Measurements from ENCODE around the gene FBXO8.
"Not testable (repeated sequence)": the region's sequence is repeated elsewhere in the genome, so short reads cannot be mapped to it uniquely, and the experiment has no call there.

FBXO8 gene

GRCh38 chr4:174282836-174283506 is 496 bp downstream of the FBXO8 start:
- DNase-seq (ENCODE audit: low read depth in 3 of 3) = peak; percentile 40 to 65 (median 50)

DNA sequence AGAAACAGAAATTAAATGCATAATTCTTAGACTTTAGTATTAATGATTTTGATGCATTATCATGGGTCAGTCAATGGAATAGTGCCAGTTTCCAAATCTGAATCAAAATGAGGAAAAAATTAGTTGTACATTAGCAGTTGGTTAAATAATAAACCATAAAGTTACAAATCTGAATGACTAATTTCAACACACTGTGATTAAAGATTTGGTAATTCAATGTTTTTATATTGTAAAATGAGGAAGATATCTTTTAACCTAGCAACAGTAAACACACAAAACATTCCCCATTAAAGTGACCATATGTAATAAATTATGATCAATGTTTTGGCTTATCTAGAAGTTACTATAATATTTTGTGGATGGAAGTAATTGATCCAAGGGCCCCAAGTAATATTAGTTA is 1.6 kb downstream of the FBXO8 start:
- no peak for DNase-seq (ENCODE audit: low read depth in 3 of 3)

DNA sequence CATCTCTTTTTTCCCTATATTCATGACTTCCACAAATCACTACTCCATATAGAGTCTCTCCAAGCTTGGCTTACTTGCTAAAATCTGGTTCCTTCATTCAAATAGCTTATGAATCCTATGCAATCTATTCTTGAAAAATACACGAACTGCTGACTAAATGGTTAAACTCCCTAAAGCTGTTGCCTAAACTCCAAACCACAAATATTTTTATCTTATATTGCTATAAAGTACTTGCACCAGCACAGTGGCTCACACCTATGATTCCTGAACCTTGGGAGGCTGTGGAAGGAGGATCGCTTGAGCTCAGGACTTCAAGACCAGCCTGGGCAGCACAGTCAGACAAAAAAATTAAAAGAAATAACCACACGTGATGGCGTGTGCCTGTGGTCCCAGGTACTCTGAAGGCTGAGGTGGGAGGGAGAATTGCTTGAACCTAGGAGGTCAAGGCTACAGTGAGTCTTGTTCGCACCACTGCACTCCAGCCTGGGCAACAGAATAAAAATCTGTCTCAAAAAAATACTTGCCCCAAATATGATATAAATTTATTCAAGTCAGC is 2.2 kb downstream of the FBXO8 start:
- no peak for DNase-seq (ENCODE audit: low read depth in 3 of 3)

DNA sequence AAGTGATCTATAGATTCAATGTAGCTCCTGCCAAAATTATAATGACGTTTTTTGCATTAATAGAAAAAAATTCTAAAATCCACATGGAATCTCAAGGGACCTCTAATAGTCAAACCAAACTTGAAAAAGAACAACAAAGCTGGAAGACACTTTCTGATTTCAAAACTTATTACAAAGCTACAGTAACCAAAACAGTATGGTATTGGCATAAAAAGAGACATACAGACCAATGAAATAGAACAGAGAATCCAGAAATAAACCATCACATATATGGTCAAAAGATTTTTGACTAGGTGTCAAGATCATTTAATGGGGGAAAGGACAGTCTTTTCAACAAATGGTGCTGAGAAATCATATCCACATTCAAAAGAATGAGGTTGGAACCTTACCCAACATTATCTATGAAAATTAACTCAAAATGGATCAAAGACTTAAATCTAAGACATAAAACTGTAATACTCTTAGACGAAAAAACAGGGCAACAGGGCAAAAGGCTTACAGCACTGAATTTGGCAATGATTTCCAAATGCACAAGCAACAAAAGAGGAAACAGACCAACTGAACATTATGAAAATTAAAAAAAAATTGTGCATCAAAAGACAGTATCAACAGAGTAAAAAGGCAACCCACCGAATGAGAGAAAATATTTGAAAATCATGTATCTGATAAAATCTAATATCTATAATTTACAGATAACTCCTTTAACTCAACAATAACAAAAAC is 3.9 kb downstream of the FBXO8 start:
- DNase-seq (ENCODE audit: low read depth in 3 of 3) = no peak

DNA sequence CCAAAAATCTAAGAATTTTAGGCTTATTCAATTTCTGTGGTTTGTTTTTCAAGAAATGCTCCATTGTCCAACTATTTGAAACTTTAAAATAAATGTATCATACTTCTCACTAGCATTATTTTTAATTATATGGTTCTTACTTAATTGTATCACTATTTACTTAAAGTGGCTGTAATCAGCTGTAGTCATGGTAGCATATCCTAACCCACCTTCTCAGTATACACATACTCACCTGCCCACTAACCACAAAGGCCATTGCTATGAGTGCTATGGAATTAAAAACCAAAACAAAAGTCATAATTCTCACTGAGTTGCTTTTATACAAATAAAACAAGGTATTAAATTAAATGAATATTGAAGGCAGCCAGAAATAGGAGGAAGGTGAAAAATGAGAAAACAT is 5.0 kb downstream of the FBXO8 start:
- no peak for DNase-seq (ENCODE audit: low read depth in 3 of 3)

- no peak for DNase-seq (ENCODE audit: low read depth in 3 of 3)
Observed at GRCh38 chr4:174277433-174277832, 6.0 kb downstream of the FBXO8 start.

GRCh38 chr4:174275101-174275500 is 8.4 kb downstream of the FBXO8 start:
- no peak for DNase-seq (ENCODE audit: low read depth in 3 of 3)

GRCh38 chr4:174274436-174274835 is 9.0 kb downstream of the FBXO8 start:
- no peak for DNase-seq (ENCODE audit: low read depth in 3 of 3)

DNA sequence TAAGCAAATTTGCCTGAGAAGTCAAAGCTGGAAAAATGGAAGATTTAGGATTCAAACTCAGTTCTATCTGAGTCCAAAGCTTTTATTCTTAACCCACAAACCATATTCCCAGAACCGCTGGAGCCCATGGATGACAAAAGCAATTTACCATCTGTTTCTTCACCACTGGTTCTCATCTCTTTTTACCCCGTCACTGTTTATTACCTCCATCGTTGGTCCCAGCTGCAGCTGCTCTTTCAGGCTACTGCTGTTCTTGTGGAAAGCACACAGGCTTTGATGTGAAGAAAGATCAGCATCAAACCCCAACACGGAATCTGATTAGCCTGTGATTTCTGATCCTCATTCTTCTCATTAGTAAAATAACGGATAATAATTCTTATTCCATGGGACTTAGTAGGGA is 9.5 kb downstream of the FBXO8 start:
- DNase-seq (ENCODE audit: low read depth in 3 of 3) = no peak

GRCh38 chr4:174266416-174266815 is 17.1 kb downstream of the FBXO8 start:
- no peak for DNase-seq (ENCODE audit: low read depth in 3 of 3)

DNA sequence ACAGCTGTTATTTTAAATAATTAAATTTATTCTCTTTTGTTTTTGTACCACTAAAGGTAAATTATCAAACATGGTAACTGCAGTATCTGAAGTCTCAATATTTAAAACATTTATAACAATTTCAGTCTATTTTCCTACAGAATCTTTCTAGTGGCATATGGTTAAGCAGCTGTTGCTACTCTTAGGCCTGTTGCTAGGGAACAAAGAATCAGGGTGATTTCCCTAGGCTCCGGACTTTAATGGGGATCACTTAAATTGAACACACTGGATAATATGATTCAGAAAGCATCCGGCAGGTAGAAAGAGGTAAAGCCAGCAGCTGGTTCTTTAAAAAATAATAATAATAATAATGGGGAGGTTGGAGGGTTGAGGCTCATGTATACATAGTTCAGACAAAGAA is 17.6 kb downstream of the FBXO8 start:
- DNase-seq (ENCODE audit: low read depth in 3 of 3) = no peak

DNA sequence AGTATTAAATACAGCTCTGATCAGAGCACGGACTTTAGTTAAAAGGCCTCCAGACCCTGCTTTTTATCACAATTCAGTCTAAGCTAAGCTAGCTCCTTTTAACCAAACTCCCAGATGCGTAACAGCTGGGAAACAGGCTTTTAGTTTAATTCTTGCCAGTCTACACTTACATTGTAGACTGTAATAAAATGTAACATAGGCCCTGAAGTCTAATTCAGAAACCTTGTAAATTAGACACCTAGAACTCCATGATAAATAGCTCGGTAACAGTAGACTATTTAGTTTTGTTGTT is 20.1 kb downstream of the FBXO8 start:
- no peak for DNase-seq (ENCODE audit: low read depth in 3 of 3)

DNA sequence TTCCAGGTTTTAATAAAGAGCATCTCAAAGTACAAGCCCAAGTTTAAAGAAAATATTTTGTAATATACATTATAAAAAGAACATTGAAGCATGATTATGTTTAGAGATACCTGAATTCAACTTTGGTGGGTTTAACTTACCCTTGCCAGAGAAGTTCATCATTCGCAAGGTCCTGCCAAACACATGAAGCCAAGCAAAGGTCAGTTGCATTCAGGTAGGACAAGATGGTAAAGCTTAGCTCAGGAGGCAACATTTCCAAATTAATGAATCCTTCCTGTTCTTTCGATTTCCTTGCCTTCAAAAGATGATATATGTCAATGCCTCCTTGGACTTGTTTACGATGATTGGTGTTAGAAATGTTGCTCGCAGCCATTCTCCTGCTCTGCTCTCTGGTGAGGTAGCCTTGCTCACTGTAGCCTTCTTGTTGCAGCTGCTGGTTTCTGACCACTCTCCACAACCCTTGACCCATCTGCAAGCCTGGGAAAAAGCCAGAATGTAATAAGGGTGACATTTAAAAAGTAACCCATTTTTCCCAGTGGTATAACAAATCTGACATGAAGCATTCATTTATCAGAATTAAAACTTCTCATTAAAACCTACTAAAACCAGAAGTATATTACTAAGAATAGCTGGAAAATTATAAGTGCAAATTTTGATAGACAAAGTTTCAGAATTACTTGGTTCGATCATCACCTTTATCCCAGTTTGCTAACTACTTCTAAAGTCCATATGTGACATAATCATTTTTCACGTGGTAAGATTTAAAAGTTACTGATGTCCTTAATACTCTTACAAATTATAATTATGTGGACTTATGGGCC is 20.6 kb downstream of the FBXO8 start:
- no peak for DNase-seq (ENCODE audit: low read depth in 3 of 3)

DNA sequence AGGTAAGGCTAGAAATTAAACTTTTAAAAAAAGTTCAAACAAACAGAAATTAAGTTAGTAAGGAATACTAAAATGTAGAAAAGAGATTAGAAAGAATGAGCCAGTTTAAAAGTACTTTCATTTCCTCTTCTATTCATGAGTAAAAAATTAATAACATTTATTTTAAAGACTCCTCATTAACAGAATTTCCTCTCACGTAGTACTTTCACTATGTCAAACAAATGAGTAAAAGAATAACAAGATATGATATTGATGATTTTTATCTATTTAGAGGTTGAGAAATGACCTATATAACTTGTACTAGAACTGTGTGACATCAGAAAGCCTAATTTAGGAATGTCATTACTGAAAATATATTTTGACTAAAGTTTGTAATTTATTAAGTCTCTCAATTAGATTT is 22.0 kb downstream of the FBXO8 start:
- DNase-seq (ENCODE audit: low read depth in 3 of 3) = not testable (repeated sequence)

DNA sequence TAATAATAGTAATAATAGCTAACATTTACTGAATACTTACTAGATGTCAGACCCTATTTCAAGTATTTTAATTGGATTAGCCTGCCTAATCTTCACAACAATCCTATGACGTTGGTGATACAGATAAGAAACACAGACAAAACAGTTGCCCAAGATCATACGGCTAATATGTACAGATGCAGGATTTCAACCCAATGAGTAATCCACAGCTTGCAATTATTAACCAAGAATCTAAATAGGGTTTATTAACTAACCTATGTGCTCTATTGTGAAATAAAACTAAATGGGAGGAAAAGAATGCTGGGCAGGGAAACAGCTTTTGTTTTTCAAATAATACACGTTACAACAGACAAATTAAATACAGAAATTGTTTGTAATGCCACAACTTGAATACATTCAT is 23.4 kb downstream of the FBXO8 start:
- no peak for DNase-seq (ENCODE audit: low read depth in 3 of 3)

DNA sequence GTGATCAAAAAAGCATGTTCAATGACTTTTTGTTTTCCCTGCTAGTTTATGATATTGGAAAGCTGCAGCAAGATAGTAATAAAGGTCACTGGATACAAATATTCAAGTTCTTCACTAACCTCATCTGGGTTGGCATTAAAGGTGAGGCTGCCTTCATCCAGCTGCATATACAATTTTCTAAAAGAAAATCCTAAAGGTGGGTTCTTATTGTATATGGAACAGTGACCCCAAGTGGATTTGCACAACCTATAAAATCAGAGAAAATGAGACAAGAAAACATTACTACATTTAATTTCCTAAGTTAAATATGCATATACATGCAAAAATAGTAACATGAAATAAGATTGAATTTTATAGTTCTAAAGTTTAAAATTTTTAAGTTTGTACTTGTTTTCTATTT is 23.9 kb downstream of the FBXO8 start:
- no peak for DNase-seq (ENCODE audit: low read depth in 3 of 3)

DNA sequence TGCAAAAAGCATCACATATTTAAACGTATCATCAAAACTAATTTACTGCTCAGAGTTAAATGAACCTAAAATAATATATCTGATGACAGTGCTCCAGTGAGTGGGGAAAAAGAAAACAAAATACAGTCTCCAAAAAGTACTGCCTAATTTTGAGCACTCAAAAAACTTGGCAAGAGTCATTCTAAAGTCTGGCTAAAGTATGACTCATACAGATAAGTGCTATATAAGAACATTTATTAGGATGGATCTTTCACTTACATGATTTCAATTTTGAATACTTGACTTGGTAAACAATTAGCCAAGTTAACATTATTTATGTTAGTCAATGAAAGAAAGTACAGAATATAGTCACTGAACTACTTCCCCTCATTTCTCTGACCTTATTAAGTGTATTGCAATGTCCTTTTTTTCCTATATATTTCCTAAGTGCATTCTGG is 27.2 kb downstream of the FBXO8 start:
- no peak for DNase-seq (ENCODE audit: low read depth in 3 of 3)

DNA sequence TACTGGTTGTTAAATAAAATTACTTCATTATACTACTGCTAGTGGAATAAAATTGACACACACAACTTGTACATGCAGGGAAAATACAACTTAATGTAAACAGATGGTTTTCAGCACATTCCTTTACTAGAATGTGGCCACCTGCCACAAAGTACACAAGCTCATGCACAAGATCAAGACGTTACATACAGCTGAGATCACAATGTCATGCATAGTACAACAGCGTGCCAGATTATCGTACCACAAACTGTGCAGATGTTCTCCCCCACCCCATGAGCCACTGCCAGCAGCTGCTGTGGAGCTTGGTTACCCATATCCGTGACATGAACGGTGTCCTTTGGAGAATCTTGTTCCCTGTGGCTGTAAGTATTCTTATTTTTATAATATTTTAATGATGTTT is 27.7 kb downstream of the FBXO8 start:
- DNase-seq (ENCODE audit: low read depth in 3 of 3) = no peak

DNA sequence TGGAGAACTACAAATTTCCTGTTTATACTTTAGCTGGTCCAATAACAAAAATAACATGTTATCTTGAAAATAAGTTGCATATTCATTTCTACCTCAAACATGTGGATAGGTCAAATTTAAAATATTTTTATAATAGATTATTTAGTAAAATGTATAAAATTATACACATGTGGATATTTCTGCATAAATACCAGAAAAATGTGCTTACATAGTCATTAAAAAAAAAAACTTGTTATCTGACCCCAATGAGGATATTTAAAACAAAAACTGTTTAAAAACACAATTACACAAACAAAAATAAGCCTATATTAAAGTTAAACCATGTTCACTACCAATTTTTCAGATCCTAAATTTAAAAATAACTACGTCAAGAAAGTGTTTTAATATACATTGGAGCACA is 28.1 kb downstream of the FBXO8 start:
- no peak for DNase-seq (ENCODE audit: low read depth in 3 of 3)

DNA sequence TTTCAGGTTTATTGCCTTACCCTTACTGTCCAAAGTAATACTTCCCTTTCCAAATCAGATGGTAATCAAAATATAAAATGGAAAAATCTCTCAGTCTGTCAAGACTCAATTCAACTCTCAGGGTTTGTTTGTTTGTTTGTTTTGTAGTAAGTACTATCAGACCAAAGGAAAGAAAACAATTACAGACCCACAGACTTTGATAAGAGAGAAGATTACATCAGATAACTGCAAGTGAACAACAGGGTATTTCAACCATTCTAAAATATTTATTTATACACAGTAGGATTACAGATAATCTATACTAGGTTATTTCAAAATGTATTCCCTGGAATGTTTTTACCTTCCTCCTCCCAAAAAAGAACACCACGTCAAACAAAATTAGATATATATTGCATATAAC is 28.9 kb downstream of the FBXO8 start:
- no peak for DNase-seq (ENCODE audit: low read depth in 3 of 3)

GRCh38 chr4:174252412-174252811 is 31.1 kb downstream of the FBXO8 start:
- DNase-seq (ENCODE audit: low read depth in 3 of 3) = no peak

DNA sequence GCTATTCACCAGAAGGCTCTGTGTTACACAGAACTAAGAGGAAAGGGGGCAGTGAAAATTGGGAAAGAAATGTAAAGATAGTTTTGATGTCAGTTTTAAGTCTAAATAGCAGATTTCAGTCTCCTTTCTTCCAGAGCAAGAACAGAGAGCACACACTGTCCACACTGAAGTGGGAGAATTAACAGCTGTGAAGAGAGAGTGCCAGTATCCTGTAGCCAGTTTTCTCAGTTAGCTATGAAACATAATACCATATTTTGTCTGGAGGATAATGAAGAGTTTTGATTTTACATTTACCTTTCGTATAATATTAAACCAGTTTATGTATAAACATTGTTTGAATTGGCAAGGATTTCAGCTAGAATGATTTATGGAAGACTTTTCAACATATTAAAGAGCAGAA is 35.1 kb downstream of the FBXO8 start:
- DNase-seq (ENCODE audit: low read depth in 3 of 3) = no peak

DNA sequence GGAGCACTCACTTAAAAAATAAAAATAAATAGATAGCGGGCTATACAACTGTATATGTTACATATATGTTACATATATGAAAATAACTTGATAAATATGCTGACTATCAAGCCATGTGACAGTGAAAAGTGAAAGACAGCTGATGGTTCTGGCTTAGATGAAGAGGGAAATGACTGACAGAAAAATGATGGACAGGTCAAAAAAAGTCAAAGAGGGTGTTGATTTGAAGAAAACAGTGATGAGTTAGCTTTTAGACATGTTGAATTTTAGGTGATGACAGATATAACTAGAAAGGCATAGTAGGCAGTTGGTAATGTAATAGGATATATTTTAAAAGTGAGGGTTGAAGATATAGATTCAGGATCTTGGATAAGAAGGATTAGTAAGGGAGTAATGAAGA is 37.8 kb downstream of the FBXO8 start:
- DNase-seq (ENCODE audit: low read depth in 3 of 3) = no peak

Measured in stimulated activated CD4-positive, alpha-beta T cell treated with anti-CD3 and anti-CD28 coated beads, TNF-alpha, amount 100 ng/mL, for 4 hours (primary cell).